SHP77 treated with DMSO at 0.1 percent for 48 hours (cell line): ENCODE measurements around the gene MDM1.

ENCODE experiments used
- DNase-seq: peaks from one replicate; lab custom pipeline; 2025; lab: John Stamatoyannopoulos, UW

The MDM1 gene

DNA sequence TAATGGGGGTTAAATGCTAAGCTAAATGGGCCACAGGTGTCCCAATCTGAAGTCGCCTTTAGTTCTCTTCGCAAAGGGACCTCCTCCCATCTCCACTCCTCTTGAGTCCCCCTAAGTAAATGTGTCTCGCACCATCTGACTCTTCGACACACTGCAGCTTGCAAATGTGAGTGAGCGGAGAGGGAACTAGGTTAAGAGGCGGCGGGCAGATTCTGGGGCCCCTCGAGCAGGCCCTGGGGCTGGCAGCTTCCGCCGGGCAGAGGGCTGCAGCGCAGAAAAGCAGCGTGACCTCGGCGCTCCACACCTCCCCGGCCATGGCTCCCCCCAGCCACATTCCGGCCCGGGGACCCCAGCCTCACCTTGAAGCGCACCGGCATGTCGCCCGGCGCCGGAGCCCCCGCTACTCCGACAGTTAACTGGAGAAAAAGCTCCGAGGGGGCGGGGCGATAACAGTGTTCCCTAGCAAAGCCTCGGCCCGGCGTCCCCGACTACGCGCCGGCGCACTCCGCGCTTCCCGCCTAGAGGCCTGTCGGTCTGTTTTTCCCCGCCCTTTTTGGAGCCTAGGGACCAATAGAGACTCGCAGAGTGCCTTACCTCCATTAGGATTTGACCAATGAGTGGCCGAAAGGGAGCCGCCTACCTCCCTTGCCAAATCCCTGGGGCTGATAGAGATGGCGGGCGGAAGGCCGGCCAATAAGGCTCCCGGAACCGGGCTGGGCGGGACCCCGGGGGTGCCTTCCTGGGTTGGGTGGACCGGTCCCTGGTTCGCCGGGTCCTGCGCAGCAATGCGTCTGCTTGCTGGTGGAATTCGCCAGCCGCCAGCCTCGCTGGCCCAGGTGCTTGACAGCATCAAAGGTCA lies at the start of gene MDM1:
Gene MDM1 (minus strand): TSS at position 494 of the 859 bp plus-strand sequence. CDS start 117 bp downstream, at position 377.
- DNase-seq, result peak; percentile 87

DNA sequence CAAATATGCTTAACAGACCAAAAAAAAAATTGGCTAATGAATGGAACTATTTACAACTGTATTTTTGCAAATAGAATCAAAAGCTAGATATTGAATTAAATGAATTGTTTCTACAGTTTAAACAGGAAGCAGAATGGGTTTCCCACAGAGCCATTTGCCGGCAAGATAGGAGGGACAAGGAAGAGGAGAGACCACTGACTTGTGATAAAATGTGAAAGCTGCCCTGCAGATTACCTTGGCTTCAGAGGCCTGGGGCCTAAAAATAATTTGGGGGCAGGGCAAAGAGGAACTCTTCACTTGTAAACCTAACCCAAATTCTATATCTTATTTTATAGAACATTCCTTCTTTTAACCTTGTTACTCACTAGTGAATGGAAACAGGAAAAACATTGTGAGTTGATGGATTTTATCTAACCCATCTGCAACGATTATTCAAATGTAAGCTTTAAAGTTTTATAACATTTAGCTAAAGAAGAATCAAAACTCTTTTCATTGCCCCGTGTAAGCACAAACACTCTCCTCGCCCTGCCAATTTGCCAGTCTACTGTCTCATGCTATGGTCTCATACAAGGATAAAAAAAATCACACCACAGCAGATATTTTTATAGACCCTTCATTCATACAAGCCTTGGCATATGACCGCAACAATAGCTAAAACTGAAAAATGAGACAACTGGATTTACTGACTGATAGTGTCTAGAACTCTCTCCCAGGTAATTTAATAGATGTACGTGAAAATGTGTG lies 49.5 kb upstream of the MDM1 start:
- no peak for DNase-seq

DNA sequence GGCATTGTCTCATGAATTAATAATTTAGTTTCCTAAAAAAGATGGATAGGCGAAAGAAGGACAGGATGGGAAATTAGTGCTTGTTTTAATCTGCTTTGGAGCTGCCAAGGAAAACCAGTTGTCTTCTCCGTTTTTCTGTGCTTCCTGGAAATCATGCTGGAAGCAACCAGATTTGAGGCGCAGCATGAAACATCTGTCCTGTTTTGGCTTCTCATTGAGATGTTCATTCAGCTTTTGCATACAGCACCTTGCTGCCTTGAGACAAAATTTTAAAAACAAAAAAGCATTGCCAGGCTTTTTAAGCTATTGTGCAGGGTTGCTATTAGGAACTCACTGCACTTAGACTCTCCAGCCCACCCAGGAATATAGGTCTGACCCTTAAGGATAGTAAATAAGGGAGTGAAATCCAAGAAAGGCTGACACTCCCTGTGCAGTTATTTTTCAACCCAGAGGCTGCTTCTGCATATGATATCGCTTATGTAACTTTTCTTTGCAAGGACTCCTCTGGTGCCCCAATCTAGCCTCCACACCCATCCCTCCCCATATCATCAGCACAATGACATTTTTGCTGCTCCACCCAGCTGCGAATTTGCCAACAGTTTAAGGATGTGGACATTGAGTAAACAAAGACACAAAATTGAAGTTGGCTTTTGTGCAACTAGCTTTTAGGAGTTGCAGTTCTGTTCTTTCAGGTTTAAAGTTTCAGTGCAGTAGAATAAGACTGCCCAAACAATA lies 46.9 kb upstream of the MDM1 start:
- DNase-seq, result no peak

DNA sequence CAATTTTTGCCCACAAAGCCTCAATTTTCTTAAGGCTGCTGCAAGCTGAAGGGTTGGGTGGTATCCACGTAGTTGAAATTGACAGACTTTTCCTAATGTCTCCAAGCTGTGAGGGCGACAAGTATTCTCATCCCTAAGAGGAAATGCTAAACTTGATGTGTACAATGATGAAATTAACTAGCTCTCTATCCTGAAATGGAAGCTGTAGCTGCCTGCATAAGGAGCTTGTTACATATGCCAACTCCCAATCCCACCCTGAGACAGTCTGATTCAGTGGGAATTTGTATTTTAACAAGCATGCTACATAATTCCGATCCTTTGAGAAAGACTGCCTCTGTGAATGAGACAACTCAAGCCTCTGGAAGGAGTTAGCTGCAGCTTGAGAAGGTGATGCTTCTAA lies 45.7 kb upstream of the MDM1 start:
- no peak for DNase-seq

DNA sequence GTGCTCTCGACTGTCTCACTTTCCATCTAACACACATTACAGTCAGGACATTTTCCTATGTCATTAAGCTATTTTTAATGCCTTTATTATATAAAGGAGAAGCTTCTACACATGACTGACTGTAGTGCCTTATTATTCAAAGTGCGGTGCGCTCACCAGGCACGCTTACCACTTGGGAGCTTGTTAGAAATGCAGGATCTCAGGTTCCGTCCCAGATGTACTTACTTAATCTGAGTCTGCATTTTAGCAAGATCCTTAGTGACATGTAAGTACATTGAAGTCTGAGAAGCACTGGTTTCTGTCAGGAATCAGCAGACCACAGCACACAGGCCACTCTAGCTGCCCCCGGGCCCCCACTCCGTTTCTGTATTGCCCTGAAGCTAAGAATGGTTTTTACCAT lies 44.7 kb upstream of the MDM1 start:
- no peak for DNase-seq

DNA sequence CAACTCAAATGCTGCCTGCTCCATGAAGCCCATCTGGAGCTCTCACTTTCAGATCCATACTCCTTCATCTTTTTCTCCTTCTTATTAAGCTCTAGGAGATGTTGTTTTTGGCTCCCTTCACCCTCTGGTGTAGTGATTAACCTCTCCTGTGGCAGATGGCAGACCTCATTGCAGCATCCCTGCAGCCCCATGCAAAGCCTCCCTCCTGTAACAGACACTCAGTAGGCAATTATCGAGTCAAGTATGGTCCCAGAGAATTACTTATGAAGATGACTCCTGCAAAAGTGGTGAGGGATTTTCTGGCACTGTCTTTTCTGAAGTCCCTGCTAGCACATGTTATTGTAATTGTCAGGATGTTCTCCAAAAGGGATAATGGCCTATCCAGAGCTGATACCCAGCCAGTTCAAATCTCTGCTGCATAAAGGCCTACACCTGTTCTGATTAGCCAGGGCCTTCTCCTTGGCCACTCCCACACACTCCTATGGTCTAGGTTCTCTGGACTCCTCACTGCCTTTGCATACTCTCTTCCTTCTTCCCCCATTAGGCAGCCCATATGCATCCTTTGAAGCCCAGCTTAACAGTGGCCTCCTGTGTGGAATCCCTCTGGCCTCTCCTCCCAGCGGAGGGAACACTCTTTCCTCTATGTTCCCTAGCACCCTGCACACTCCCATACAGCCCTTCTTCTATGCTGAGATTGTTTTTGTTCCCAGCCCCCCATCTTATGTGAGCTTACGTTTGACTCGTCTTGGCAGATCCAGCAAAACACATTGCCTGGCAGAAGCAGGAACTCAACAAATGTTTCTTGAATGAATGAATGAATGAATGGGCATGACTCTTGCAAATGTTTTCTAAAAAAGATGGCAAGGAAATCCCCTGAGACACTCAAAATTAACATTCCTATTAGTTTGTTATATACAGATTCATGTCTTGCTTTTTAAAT lies 43.9 kb upstream of the MDM1 start:
- no peak for DNase-seq

DNA sequence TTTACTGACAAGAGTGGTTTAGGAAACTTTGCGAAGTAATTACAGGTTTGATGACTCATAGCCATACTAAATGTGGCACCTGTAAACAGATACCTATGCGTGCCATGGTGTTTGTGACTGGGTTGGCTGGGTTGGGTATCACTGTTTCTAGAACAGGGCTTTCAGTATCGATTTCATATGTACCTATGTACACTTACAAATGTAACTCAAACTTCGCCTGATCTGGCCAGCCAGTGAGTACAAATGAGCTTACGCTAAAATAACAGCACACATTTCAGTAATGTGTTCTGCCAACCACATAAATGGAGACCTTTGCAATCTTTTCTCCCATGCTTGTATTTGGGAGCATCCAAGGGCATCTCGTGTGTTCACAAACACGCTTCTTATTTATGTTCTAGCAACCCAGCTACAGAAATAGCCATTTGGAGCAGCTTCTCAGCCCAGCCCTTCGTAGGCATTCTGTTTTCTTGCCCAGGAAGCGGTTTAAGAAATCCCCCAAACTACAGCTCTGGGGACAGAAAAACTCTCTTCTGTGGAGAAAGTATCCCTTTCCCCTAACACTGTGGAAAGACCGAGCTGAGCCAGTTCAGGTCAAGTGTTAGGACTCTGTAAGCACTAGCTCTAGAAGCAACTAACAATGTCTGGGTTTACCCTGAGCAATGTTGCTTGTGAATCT lies 42.3 kb upstream of the MDM1 start:
- no peak for DNase-seq

DNA sequence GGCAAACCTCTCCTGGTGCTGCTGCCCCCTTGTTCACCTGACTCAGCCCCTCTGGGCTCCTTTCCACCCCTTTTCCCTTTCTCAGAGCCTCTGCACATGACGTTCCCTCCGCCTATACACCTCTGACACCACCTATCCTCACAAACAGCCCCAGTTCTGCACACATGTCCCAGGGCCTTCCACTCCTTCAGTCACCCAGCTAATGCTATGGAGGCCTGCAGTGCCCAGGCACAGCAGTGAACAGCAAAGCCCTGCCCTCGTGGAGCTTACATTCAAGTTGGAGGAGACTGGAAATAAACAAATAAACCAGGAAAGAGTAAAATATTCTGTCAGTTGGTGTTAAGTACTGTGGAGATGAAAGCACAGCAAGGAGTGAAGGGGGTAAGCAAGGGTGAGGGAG lies 38.5 kb upstream of the MDM1 start:
- DNase-seq, result no peak

DNA sequence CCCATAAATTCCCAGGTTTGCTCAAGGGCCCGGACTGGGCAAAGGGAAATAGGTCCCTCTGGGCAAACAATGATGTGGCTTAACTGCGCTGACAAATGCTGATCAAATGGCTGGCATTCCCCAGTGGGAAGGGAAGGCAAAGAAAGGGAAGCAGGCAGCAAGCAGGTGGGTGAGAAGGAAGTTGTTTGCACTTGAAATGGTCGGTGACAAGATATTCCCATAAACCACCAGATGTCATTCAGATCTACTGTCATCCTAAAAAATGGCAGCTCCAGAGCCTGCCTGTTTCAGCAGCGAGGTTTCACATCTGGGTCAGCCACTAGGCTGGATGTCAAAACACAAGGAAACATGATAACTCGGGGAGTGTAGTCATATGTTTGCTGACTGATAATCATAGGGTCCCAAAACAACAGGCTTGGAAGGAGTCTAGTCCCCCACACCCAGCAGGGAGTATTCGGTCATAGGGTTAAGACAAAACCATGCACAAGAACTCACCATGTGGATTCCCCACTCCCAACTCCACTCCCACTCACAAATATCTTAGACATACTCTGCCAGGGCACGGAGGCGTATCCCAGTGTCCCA lies 37.9 kb upstream of the MDM1 start:
- DNase-seq, result no peak

DNA sequence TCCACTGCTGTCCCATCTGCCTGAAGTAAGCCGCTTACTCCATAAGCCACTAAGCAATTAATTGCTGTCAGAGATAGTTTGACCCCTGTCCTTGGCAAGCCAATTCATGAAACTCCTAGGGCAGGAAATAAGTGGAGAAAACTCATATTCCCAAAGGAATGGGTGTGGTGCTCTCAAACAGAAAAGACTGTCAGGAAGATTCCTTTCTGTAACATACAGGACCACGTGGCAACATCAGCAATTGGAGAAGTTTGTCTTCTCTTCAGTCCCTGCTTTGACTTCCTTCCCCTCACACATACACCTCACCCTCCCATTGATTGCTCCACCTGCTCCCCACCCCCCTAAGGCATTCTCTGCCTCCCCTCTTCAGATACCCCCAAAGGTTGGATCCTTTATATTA lies 36.2 kb upstream of the MDM1 start:
- no peak for DNase-seq

DNA sequence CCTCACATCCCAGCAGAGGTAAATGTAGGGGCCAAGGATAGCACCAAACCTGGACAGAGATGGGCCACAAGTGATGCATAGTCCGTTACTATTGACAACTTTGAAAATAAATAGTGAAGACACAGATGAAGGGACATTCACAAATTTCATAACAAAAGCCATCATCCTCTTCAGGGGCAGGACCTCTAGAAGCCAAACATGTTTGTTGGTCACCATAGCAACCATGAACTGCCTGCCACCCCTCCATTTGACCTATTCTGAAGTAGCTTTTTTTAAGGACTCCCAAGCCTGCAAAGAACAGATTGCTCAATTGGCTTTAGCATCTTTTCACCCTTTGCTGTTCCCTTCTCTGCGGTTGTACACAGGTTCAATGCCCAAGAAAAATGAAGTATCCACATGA lies 35.7 kb upstream of the MDM1 start:
- no peak for DNase-seq

DNA sequence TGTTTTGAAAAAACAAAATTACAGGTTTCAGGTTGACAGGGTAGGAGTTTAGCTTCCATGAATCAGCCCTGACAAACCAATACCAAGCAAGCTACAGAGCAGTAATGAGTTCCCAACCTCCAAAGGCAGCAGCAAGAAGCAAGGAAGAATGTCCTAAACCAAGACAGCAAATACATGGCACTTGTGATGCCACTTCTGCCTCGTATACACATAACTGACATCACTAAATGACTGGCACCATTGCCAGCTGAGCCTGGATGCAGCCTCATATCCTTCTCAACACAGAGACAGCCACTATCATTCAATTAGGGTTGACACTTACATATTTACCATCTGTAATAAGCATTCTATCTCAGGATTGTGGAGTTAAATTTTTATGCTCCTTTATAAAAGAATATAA lies 35.0 kb upstream of the MDM1 start:
- no peak for DNase-seq

- peak; percentile 49 for DNase-seq
Measured at GRCh38 chr12:68364893-68365725, 32.9 kb upstream of the MDM1 start.

DNA sequence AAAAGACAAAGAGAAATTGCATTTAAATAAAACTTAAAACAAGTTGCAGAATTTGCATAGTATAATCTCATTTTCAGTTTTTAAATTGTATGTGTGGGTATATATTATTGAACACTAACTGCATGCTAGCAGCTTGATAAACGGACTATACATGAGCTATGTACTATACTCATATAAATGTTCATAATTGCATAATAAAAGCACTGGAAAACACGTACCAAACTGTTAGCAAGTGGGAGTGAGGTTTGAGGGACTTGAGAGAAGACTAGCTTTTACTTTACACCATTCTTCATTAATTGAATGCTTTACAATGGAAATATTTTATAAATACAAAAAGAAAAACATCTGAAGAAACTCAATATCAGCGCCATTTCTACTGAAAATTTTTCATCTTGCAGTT lies 32.2 kb upstream of the MDM1 start:
- no peak for DNase-seq

GRCh38 chr12:68361953-68362352 lies 29.8 kb upstream of the MDM1 start:
- DNase-seq, result no peak

DNA sequence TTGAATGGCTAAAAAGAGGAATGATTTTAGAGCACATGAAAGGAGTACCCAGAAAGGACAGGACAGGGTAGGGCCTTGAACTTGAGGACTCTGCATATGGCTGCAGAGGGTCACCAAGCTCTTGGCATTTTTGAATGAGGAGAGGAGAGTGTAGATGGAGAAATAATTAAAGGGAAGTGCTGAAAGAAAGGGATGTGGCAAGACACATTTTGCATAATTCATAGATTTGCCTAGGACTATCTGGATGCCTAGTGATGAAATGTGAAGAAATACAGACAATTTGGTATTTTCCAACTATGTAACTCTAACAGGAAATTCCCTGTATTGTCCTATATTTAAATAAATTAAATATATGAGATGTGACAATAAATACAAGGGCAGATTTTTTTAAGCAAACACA lies 27.5 kb upstream of the MDM1 start:
- no peak for DNase-seq

- DNase-seq, result peak; percentile 45
Measured at GRCh38 chr12:68358532-68359485, 26.6 kb upstream of the MDM1 start.

DNA sequence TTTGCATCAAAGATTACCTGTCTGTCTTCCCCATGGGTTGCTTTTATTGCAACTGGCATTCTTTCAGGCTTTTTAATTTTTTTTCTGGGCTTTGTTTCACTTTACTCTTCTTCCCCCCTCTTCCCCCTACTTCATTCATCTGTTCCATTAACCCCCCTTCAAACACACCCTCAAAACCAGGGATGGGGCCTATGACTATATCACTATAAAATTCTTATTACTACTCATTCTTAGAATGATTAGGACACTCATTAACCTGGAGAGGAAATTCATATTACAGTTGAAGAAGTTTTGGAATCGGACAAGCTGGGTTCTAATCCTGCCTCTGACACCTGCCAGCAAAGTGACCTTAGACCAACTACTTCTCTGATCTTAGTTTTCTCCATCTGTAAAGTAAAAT lies 24.8 kb upstream of the MDM1 start:
- no peak for DNase-seq
